Suppressor macrophage treated with lipopolysaccharide for 1 hour (primary cell): ENCODE data around the gene APEH.
"Not testable (repeated sequence)": the region's sequence is repeated elsewhere in the genome, so short reads cannot be mapped to it uniquely, and the experiment has no call there.

ENCODE experiments used
- DNase-seq, 3 donors: peaks; one replicate each; pipeline ENCODE4 v3.0.0-alpha.2; 2020 to 2022

The APEH gene

GRCh38 chr3:49670940-49671290 is 3.2 kb upstream of the APEH start:
- DNase-seq: no peak

- DNase-seq: peak; percentile 55 to 71 (median 62)
These were observed 2.6 kb upstream of the APEH start for GRCh38 chr3:49671291-49672288.

- DNase-seq: peak in 2 of 3 donors; percentile 32 to 48
These were observed 933 bp upstream of the APEH start for GRCh38 chr3:49673121-49673714.

- DNase-seq: no peak
These were observed 389 bp downstream of the APEH start for GRCh38 chr3:49674497-49674983.

- DNase-seq: no peak
These were observed 1.8 kb downstream of the APEH start for GRCh38 chr3:49675912-49676311.

GRCh38 chr3:49680493-49681231 is 6.5 kb downstream of the APEH start:
- DNase-seq: no peak

- DNase-seq: no peak
These were observed 7.0 kb downstream of the APEH start for GRCh38 chr3:49681232-49681522.

- DNase-seq: no peak
These were observed 7.4 kb downstream of the APEH start for GRCh38 chr3:49681543-49681942.

- DNase-seq: no peak
These were observed 9.0 kb downstream of the APEH start for GRCh38 chr3:49683162-49683561.

GRCh38 chr3:49684453-49684852 is 10.3 kb downstream of the APEH start:
- not testable (repeated sequence) for DNase-seq

GRCh38 chr3:49685103-49685502 is 11.0 kb downstream of the APEH start:
- not testable (repeated sequence) for DNase-seq

GRCh38 chr3:49685846-49686245 is 11.7 kb downstream of the APEH start:
- DNase-seq: not testable (repeated sequence)

- DNase-seq: not testable (repeated sequence)
These were observed 12.2 kb downstream of the APEH start for GRCh38 chr3:49686346-49686745.

- peak; percentile 64 to 80 (median 64) for DNase-seq
These were observed 12.7 kb downstream of the APEH start for GRCh38 chr3:49686769-49687423.

GRCh38 chr3:49687424-49687795 is 13.3 kb downstream of the APEH start:
- DNase-seq: not testable (repeated sequence)

GRCh38 chr3:49688338-49689045 is 14.3 kb downstream of the APEH start:
- not testable (repeated sequence) for DNase-seq

GRCh38 chr3:49689046-49689907 is 15.1 kb downstream of the APEH start, which contains the start of the genes MST1 and RNF123:
MST1 (minus strand) TSS chr3:49689474; CDS start chr3:49688691, 783 bp downstream.
RNF123 (plus strand) TSS chr3:49689557; CDS start chr3:49691166, 1,609 bp downstream.
- peak; percentile 94 to 97 (median 96) for DNase-seq

- DNase-seq: not testable (repeated sequence)
These were observed 15.9 kb downstream of the APEH start for GRCh38 chr3:49689908-49690624.

- DNase-seq: not testable (repeated sequence)
These were observed 16.7 kb downstream of the APEH start for GRCh38 chr3:49690856-49691255.

- DNase-seq: not testable (repeated sequence)
These were observed 17.3 kb downstream of the APEH start for GRCh38 chr3:49691481-49691880.
